Measurements from ENCODE around the gene PACRG. TPM values are rescaled to one million over a fixed set of nuclear protein-coding genes. Genes with fewer than 3 reads are reported as not detected.

The PACRG gene
- total and polyA plus RNA-seq, 2 of the 8 experiments (the other 6 are each of a cell fraction or from before 2014, with no cell fraction given), result 0.44 to 0.54 TPM

- Histone ChIP-seq H3K9me3 (ENCODE audit: insufficient read depth in 2 of 2, low read depth in 1 of 2, low read length in 1 of 2) (no peaks in the 10 kb centered on the region), H2BK15ac (ENCODE audit: low read length) (peak overlapping the region; percentile 40; the same call in 1 of the 2 replicates), H4K5ac (ENCODE audit: insufficient read length, low read depth, low read length) (no peak overlapping the region), H2BK12ac (ENCODE audit: low read depth, low read length) (no peak overlapping the region), H3K27me3 (replicated peaks in 1 of 4; ENCODE audit: control insufficient read depth in 3 of 4, extremely low read depth in 1 of 4, insufficient read depth in 3 of 4, low read length in 3 of 4) (no peaks in the 10 kb centered on the region), H3K4me1 (replicated peaks in 1 of 4; ENCODE audit: control insufficient read depth in 3 of 4, insufficient read depth in 4 of 4, low read length in 3 of 4) (peaks cover 0 to 7% (median 3%) of the 10 kb centered on the region in 4 experiments; a peak in 6 of 7 replicates), H4K8ac (ENCODE audit: extremely low read depth, insufficient read depth, low read length) (no peak overlapping the region), H4K20me1 (replicated peaks in 1 of 2; ENCODE audit: control insufficient read depth in 1 of 2, insufficient read depth in 2 of 2, low read length in 2 of 2) (no peaks in the 10 kb centered on the region), H3K23ac (ENCODE audit: insufficient read length) (no peak overlapping the region), H2BK20ac (ENCODE audit: low read length) (no peak overlapping the region), H3K4ac (replicated peaks; ENCODE audit: insufficient read length, low read depth, low read length) (no peak overlapping the region), H2BK5ac (ENCODE audit: low read depth, low read length) (no peak overlapping the region), H3K27ac (ENCODE audit: low read depth, low read length) (no peak overlapping the region), H3K9ac (replicated peaks in 1 of 4; ENCODE audit: extremely low read depth in 1 of 4, low read depth in 3 of 4, low read length in 3 of 4) (no peak overlapping the region), H2BK120ac (replicated peaks; ENCODE audit: low read depth, low read length) (no peak overlapping the region), H3K23me2 (ENCODE audit: low read depth, low read length) (peaks cover 3% of the 10 kb centered on the region; the same call in 1 of the 2 replicates), H3K18ac (ENCODE audit: extremely low read depth, low read length) (no peak overlapping the region), H2AK5ac (ENCODE audit: low read depth, low read length) (no peak overlapping the region), H3K4me3 (ENCODE audit: extremely low read depth in 1 of 4, insufficient read depth in 2 of 4, low read depth in 3 of 4, low read length in 4 of 4) (no peak overlapping the region), H4K91ac (replicated peaks; ENCODE audit: insufficient read length, low read length) (no peak overlapping the region), H3K36me3 (ENCODE audit: control insufficient read depth in 2 of 4, insufficient read depth in 4 of 4, low read length in 3 of 4) (no peaks in the 10 kb centered on the region), H3K79me2 (ENCODE audit: control insufficient read depth in 1 of 2, insufficient read depth in 2 of 2, low read length in 2 of 2) (no peaks in the 10 kb centered on the region), H2AFZ (ENCODE audit: low read length) (0 out of 2 replicates have a peak overlapping the region, but pooled peaks have one; percentile 55), H3K56ac (replicated peaks; ENCODE audit: insufficient read length, low read depth, low read length) (no peak overlapping the region), H3K4me2 (ENCODE audit: insufficient read depth in 1 of 2, low read depth in 2 of 2, low read length in 2 of 2) (no peak overlapping the region), H3K79me1 (ENCODE audit: low read depth, low read length) (no peaks in the 10 kb centered on the region), H3K14ac (ENCODE audit: insufficient read length) (no peak overlapping the region)
- no peak for TF ChIP-seq BCL11A (IDR thresholded peaks at IDR 0.05; ENCODE audit: low read depth in 2 of 2, low read length in 2 of 2)
- no peak for TF ChIP-seq ATF3 (IDR thresholded peaks at IDR 0.05; ENCODE audit: insufficient read depth, low read depth, low read length)
- no peak for TF ChIP-seq RFX5 (IDR thresholded peaks at IDR 0.05; ENCODE audit: borderline replicate concordance, low read depth, low read length)
- peak; percentile 61; the same call in 1 of the 2 replicates for TF ChIP-seq TEAD4 (IDR thresholded peaks at IDR 0.05; ENCODE audit: low read depth, low read length)
- CTCF ChIA-PET (ENCODE audit: partially characterized antibody), result interaction anchor here (0.7 kb wide), 2 partner anchors 25 to 764 kb away, joined by 3 read pairs; no protein-coding TSS in a partner anchor
- POLR2A ChIA-PET (ENCODE audit: partially characterized antibody), result no interaction called here
- FAIRE-seq (no peak), DNase-seq (ENCODE audit: low read depth in 1 of 2, low spot score in 2 of 2) (peak in 1 of 2 experiments; percentile 23)
- 67% methylated on average over 4 of the region's 4 CpGs; no CpG with 5 or more reads in 1 of the 2 experiments for WGBS, 2 experiments (ENCODE audit: extremely low coverage in 1 of 2, insufficient coverage in 1 of 2, insufficient read length in 1 of 2, insufficient replicate concordance in 2 of 2, low coverage in 1 of 2, low lambda C conversion rate in 2 of 2, missing lambda C conversion rate in 1 of 2)
Observed at GRCh38 chr6:163241683-163242082, 513.9 kb downstream of the PACRG start.
